Measurements from ENCODE around the gene CD63.

CD63 gene

GRCh38 chr12:55684761-55685370, 43.9 kb downstream of the CD63 start:
- DNase-seq: no peak

- DNase-seq: no peak
Measured at GRCh38 chr12:55683676-55684075, 45.1 kb downstream of the CD63 start.

GRCh38 chr12:55682087-55682796, 46.6 kb downstream of the CD63 start:
- DNase-seq: no peak

GRCh38 chr12:55681142-55682077, 47.4 kb downstream of the CD63 start:
- DNase-seq: no peak

- DNase-seq: no peak
Measured at GRCh38 chr12:55679691-55680090, 49.1 kb downstream of the CD63 start.

- DNase-seq: no peak
Measured at GRCh38 chr12:55676707-55677106, 52.1 kb downstream of the CD63 start.

- no peak for DNase-seq
Measured at GRCh38 chr12:55675666-55676065, 53.1 kb downstream of the CD63 start.

All from NCI-H748 treated with DMSO at 0.1 percent for 48 hours (cell line).